HS-27A (cell line): ENCODE data around the gene MT1E.
"Not testable (repeated sequence)": the region's sequence is repeated elsewhere in the genome, so short reads cannot be mapped to it uniquely, and the experiment has no call there.

Source experiments
- DNase-seq: peaks from one replicate; pipeline ENCODE4 v3.0.0-alpha.2; 2012; ENCODE audit warnings: low read depth, missing footprints

The MT1E gene

GRCh38 chr16:56647641-56648431 is 22.3 kb downstream of the MT1E start:
- DNase-seq, result no peak

GRCh38 chr16:56649271-56649670 is 23.7 kb downstream of the MT1E start:
- no peak for DNase-seq

GRCh38 chr16:56649820-56650219 is 24.2 kb downstream of the MT1E start:
- DNase-seq, result no peak

GRCh38 chr16:56651586-56651985 is 26.0 kb downstream of the MT1E start, which contains the start of gene MT1B:
Gene MT1B (plus strand): TSS chr16:56651886. CDS start chr16:56651954, 68 bp downstream.
- no peak for DNase-seq

DNA sequence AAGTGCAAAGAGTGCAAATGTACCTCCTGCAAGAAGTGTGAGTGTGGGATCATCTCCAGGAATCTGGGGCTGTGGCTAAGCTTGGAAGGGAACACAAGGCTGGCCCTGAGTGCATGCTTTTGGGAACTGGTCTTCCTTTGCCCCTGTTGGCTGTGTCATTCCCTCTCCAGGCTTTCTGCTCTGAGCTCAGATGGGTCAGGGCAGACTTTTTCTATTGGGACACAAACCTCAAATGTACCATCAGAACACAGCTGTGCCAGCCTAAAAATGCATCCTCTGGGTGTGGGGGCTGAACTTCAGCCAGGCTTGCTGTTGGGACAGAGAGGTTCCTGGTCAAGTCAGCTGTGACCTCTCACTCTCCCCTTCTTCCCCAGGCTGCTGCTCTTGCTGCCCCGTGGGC is 27.0 kb downstream of the MT1E start:
- DNase-seq, result no peak

- DNase-seq, result no peak
These were observed 27.6 kb downstream of the MT1E start for GRCh38 chr16:56653218-56653617.

DNA sequence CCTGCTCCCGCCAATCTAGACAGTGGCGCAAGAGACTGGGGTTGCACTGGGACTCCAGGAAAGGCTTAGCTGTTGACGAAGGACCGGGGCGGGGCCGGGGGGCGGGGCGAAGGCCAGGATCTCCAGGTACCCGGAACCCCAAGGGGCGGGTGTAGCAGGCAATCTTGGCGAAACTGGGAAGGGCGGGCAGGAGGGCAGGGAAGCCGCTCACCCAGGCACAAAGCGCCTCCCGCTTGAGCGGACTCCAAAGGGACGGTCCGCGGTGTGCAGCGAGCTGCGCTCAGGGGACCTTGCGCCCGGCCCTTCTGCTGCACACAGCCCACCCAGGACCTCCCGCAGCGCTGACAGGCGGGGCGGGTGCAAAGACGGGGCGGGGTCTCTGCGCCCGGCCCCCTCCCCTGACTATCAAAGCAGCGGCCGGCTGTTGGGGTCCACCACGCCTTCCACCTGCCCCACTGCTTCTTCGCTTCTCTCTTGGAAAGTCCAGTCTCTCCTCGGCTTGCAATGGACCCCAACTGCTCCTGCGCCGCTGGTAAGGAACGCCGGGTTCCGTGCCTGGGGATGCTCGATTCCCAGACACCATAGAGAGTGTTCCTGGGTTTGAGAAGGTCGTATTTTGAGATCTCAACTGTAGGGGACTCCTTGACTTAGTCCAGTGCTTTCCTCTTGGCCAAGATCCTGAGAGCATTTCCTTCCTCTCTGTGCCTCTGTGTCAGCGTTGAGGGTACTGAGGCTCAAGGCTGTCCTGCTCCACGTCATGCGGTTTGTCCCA is 32.2 kb downstream of the MT1E start, which contains the start of gene MT1F:
Gene MT1F, plus strand, starts transcription at position 405 of the 772 bp plus-strand sequence. Its CDS starts 100 bp downstream, at position 505.
- DNase-seq, result no peak

DNA sequence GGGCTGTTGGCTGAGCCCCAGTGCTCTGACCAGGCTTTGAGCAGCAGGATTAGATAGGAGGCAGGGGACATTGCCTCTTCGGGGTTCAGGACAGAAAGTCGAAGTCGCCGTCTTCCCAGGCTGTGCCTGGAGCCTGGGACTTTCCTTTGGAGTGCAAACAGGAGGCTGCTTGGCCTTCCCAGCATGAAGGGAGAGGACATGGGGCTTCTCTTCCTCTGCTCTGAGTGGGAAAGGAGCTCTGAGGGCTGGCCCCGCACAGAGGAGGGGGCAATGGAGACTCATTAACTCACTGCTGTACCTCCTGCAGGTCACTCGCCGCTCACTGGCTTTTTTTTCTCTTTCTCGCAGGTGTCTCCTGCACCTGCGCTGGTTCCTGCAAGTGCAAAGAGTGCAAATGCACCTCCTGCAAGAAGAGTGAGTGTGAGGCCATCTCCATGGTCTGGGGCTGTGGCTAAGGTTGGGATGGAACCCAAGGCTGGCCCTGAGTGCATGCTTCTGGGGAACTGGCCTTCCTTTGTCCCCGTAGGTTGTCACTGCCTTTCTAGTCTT is 32.8 kb downstream of the MT1E start:
- no peak for DNase-seq

- DNase-seq, result no peak
These were observed 37.1 kb downstream of the MT1E start for GRCh38 chr16:56662357-56663354.

- DNase-seq, result no peak
These were observed 38.9 kb downstream of the MT1E start for GRCh38 chr16:56664506-56664905.

GRCh38 chr16:56665286-56666261 is 40.0 kb downstream of the MT1E start:
- DNase-seq, result not testable (repeated sequence)

DNA sequence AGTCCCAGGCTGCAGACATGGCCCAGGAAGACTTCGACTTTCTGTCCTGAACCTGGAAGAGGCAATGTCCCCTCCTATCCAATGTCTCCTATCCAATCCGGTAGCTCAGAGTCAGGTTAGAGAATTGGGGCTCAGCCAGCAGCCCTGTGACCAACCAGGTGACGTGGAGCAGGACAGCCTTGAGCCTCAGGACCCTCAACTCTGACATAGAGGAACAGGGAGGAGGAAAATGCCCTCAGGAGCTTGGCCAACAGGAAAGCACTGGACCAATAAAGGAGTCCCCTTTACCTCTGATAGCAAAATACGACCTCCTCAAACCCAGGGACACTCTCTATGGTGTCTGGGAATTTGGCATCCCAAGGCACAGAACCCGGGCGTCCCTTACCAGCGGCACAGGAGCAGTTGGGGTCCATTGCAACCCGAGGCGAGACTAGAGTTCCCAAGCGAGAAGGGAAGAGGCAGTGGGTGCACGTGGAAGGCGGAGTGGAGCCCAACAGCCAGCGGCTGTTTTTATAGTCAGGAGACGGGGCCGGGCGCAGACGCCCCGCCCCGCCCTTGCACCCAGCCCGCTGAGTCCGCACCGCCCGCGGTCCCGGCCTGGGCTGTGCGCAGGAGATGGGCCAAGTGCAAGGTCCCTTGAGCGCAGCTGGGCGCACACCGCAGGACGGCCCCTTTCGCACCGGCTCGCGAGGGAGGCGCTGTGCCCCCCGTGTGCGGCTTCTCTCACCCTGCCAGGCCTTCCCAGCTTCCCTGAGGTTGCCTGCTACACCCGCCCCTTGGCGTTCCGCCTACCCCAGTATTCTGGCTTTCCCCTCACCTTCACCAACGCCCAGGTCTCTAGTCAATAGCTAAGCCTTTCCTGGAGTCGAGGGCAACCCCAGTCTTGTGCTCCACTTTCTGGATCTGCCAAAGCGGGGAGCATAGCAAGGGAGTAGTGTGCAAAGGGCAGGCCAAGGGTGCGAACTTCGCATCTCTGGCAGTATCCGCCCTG is 42.3 kb downstream of the MT1E start, which contains the start of gene MT1G:
Gene MT1G, minus strand, starts transcription at position 485 of the 991 bp plus-strand sequence. Its CDS starts 72 bp downstream, at position 413.
- no peak for DNase-seq

DNA sequence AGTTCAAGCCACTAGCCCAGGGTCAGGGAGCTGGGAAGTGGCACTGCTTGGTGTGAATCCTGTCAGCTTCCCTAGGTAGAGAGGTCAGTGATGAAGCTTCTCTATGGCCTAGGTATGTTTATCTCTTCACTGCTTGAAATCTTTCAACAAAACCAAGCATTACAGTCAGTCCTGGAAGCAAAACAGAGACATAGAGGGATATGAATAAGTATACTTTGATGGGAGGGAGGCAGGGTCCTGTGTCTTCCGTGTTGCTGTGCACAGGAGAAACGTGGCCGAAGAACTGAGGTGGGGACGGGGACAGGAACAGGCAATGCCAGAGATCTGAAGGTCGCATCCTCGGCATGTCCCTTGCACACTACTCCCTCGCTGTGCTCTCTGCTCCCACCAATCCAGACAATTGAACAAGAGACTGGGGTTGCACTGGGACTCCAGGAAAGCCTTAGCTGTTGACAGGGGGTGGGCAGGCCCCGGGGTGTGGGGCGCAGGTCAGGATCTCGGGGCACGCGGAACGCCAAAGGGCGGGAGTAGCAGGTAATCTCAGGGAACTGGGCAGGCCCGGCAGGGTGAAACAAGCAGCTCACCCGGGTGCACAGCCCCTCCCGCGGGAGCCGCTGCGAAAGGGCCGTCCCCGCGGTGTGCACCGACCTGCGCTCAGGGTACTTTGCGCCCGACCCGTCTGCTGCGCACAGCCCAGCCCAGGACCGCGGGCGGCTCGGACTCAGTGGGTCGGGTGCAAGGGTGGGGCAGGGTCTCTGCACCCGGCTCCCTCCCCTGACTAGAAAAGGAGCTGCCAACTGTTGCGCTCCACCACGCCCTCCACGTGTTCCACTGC is 43.6 kb downstream of the MT1E start, which contains the start of gene MT1H:
Gene MT1H, plus strand, starts transcription at position 810 of the 835 bp plus-strand sequence. CDS start 71 bp downstream, outside the sequence.
- DNase-seq, result no peak

GRCh38 chr16:56669840-56670619 is 44.4 kb downstream of the MT1E start:
- DNase-seq, result no peak

GRCh38 chr16:56670620-56670934 is 45.0 kb downstream of the MT1E start:
- no peak for DNase-seq

- DNase-seq, result not testable (repeated sequence)
These were observed 46.1 kb downstream of the MT1E start for GRCh38 chr16:56671691-56672090.

DNA sequence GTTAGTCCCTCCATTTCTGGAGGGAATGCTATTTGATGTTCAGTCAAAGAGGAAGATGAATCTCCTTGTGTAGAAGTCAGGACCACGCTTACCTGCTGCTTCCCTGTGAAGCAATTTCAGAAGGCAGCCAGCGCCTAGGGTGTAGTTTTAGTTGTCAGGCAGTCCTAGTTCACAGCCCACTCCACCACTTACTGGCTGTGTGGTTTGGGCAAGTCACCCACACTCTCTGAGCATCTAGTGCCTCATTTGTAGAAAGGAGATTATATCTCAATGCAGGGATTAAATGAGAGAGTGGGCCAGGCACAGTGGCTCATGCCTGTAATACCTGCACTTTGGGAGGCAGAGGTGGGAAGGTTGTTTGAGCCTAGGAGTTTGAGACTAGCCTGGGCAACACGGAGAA is 46.6 kb downstream of the MT1E start:
- not testable (repeated sequence) for DNase-seq
